ENCODE measurements around the gene FUT8. TPM values are rescaled to one million over a fixed set of nuclear protein-coding genes. Genes with fewer than 3 reads are reported as not detected.
"Not testable (repeated sequence)": the region's sequence is repeated elsewhere in the genome, so short reads cannot be mapped to it uniquely, and the experiment has no call there.

The FUT8 gene
- total and polyA plus RNA-seq, 2 donors (not counting 1 experiment from before 2014, with no cell fraction given): 13.2 to 91.8 TPM

- peaks cover 2 to 17% of the 10 kb centered on the region in 2 experiments for H3K36me3 ChIP-seq (replicated peaks in 1 of 2; ENCODE audit: control extremely low read depth in 1 of 2, control insufficient read depth in 1 of 2, extremely low read depth in 1 of 2, insufficient read depth in 2 of 2, low read length in 1 of 2)
- peak overlapping the region; percentile 54 for H3K27ac Mint-ChIP-seq
- H3K9me3 ChIP-seq (ENCODE audit: control extremely low read depth in 1 of 3, control insufficient read depth in 2 of 3, insufficient read depth in 1 of 3, low read length in 2 of 3): peaks cover 0 to 5% (median 0%) of the 10 kb centered on the region in 3 donors
- H3K27ac ChIP-seq (ENCODE audit: low read length in 2 of 2): peak overlapping the region in 1 of 2 donors; percentile 70
- no peaks in the 10 kb centered on the region for H4K20me1 ChIP-seq (ENCODE audit: control insufficient read depth, insufficient read depth, low read length, poor library complexity, severe bottlenecking)
- ATAC-seq (ENCODE audit: low read depth) (no peak), DNase-seq (no peak)
- ChIA-PET POLR2A (no interaction called here), CTCF (no interaction called here)
- WGBS (ENCODE audit: insufficient coverage): 49% methylated on average over 2 of the region's 3 CpGs
- H3K4me2 ChIP-seq (replicated peaks; ENCODE audit: low read depth, low read length, poor library complexity, severe bottlenecking): peak overlapping the region; percentile 41
- no peaks in the 10 kb centered on the region for H3K27me3 ChIP-seq (replicated peaks in 1 of 4; ENCODE audit: control extremely low read depth in 1 of 4, control insufficient read depth in 3 of 4, insufficient read depth in 4 of 4, low read length in 3 of 4)
- H3K9me3 Mint-ChIP-seq (ENCODE audit: insufficient read depth): no peaks in the 10 kb centered on the region
- TF ChIP-seq CTCF (IDR thresholded peaks at IDR 0.05): no peak
- no peak for TF ChIP-seq EZH2 (IDR thresholded peaks at IDR 0.05; ENCODE audit: borderline replicate concordance, insufficient read depth, low read depth, low read length, poor library complexity, severe bottlenecking)
- intact Hi-C loops (cut with micrococcal nuclease): loop anchor here (5.0 kb wide), 1 partner anchor 45 kb away; no protein-coding TSS in a partner anchor
- H3K4me3 ChIP-seq (ENCODE audit: control extremely low read depth in 1 of 5, extremely low read depth in 1 of 5, insufficient read depth in 1 of 5, low read depth in 2 of 5, low read length in 4 of 5): no peak overlapping the region
- peaks cover 53% of the 10 kb centered on the region for H3K4me1 Mint-ChIP-seq
- peak overlapping the region; percentile 49 for H3K4me3 Mint-ChIP-seq
- H3K27me3 Mint-ChIP-seq: no peaks in the 10 kb centered on the region
- H3K79me2 ChIP-seq (ENCODE audit: control insufficient read depth, insufficient read depth, low read length): peaks cover 47% of the 10 kb centered on the region
- peak overlapping the region; percentile 15 for H3K9ac ChIP-seq (ENCODE audit: low read length)
- no peak overlapping the region for H2AFZ ChIP-seq (ENCODE audit: insufficient read depth, low read depth, low read length, poor library complexity, severe bottlenecking)
- peaks cover 16 to 22% of the 10 kb centered on the region in 2 donors for H3K4me1 ChIP-seq (ENCODE audit: control insufficient read depth in 2 of 2, insufficient read depth in 2 of 2, low read length in 2 of 2)
These were observed 49.9 kb downstream of the FUT8 start for GRCh38 chr14:65462411-65462810.

- no peaks in the 10 kb centered on the region for H3K27me3 Mint-ChIP-seq
- Histone ChIP-seq H3K9me3 (ENCODE audit: control extremely low read depth in 1 of 3, control insufficient read depth in 2 of 3, insufficient read depth in 1 of 3, low read length in 2 of 3) (no peaks in the 10 kb centered on the region), H3K4me2 (replicated peaks; ENCODE audit: low read depth, low read length, poor library complexity, severe bottlenecking) (no peak overlapping the region), H4K20me1 (ENCODE audit: control insufficient read depth, insufficient read depth, low read length, poor library complexity, severe bottlenecking) (peaks cover 22% of the 10 kb centered on the region), H3K27ac (ENCODE audit: low read length in 2 of 2) (no peak overlapping the region), H3K27me3 (replicated peaks in 1 of 4; ENCODE audit: control extremely low read depth in 1 of 4, control insufficient read depth in 3 of 4, insufficient read depth in 4 of 4, low read length in 3 of 4) (no peaks in the 10 kb centered on the region), H3K36me3 (replicated peaks in 1 of 2; ENCODE audit: control extremely low read depth in 1 of 2, control insufficient read depth in 1 of 2, extremely low read depth in 1 of 2, insufficient read depth in 2 of 2, low read length in 1 of 2) (peaks cover 2 to 18% of the 10 kb centered on the region in 2 experiments), H3K4me3 (ENCODE audit: control extremely low read depth in 1 of 5, extremely low read depth in 1 of 5, insufficient read depth in 1 of 5, low read depth in 2 of 5, low read length in 4 of 5) (no peak overlapping the region), H3K4me1 (ENCODE audit: control insufficient read depth in 2 of 2, insufficient read depth in 2 of 2, low read length in 2 of 2) (peaks cover 28 to 33% of the 10 kb centered on the region in 2 donors), H3K79me2 (ENCODE audit: control insufficient read depth, insufficient read depth, low read length) (peaks cover 79% of the 10 kb centered on the region), H3K9ac (ENCODE audit: low read length) (no peak overlapping the region), H2AFZ (ENCODE audit: insufficient read depth, low read depth, low read length, poor library complexity, severe bottlenecking) (no peak overlapping the region)
- ChIA-PET CTCF (no interaction called here), POLR2A (interaction anchor here (0.5 to 0.9 kb wide), 2 partner anchors 27 to 36 kb away, joined by 3 to 6 read pairs; no protein-coding TSS in a partner anchor)
- no peak overlapping the region for H3K27ac Mint-ChIP-seq
- TF ChIP-seq EZH2 (IDR thresholded peaks at IDR 0.05; ENCODE audit: borderline replicate concordance, insufficient read depth, low read depth, low read length, poor library complexity, severe bottlenecking) (no peak), CTCF (IDR thresholded peaks at IDR 0.05) (no peak)
- H3K4me1 Mint-ChIP-seq: peaks cover 65% of the 10 kb centered on the region
- no CpG with 5 or more reads among the region's 1 CpG for WGBS (ENCODE audit: insufficient coverage)
- ATAC-seq (ENCODE audit: low read depth) (no peak), DNase-seq (no peak)
- intact Hi-C loops (cut with micrococcal nuclease): no loop called here
- no peak overlapping the region for H3K4me3 Mint-ChIP-seq
- no peaks in the 10 kb centered on the region for H3K9me3 Mint-ChIP-seq (ENCODE audit: insufficient read depth)
These were observed 53.1 kb downstream of the FUT8 start for GRCh38 chr14:65465584-65465983.

- H3K27ac ChIP-seq (ENCODE audit: low read length in 2 of 2); H3K9me3 Mint-ChIP-seq (ENCODE audit: insufficient read depth); ATAC-seq (ENCODE audit: low read depth); H3K4me3 Mint-ChIP-seq; H3K4me2 ChIP-seq (replicated peaks; ENCODE audit: low read depth, low read length, poor library complexity, severe bottlenecking); DNase-seq; H2AFZ ChIP-seq (ENCODE audit: insufficient read depth, low read depth, low read length, poor library complexity, severe bottlenecking); intact Hi-C loops (cut with micrococcal nuclease); H3K4me3 ChIP-seq (ENCODE audit: control extremely low read depth in 1 of 5, extremely low read depth in 1 of 5, insufficient read depth in 1 of 5, low read depth in 2 of 5, low read length in 4 of 5); H3K27ac Mint-ChIP-seq; H3K27me3 Mint-ChIP-seq; H3K27me3 ChIP-seq (replicated peaks in 1 of 4; ENCODE audit: control extremely low read depth in 1 of 4, control insufficient read depth in 3 of 4, insufficient read depth in 4 of 4, low read length in 3 of 4); H3K9me3 ChIP-seq (ENCODE audit: control extremely low read depth in 1 of 3, control insufficient read depth in 2 of 3, insufficient read depth in 1 of 3, low read length in 2 of 3); POLR2A ChIA-PET; H3K9ac ChIP-seq (ENCODE audit: low read length); CTCF ChIA-PET: not testable (repeated sequence)
- 96% methylated on average over 6 of the region's 8 CpGs for WGBS (ENCODE audit: insufficient coverage)
- Histone ChIP-seq H3K79me2 (ENCODE audit: control insufficient read depth, insufficient read depth, low read length) (peaks cover 95% of the 10 kb centered on the region), H4K20me1 (ENCODE audit: control insufficient read depth, insufficient read depth, low read length, poor library complexity, severe bottlenecking) (peaks cover 38% of the 10 kb centered on the region), H3K36me3 (replicated peaks in 1 of 2; ENCODE audit: control extremely low read depth in 1 of 2, control insufficient read depth in 1 of 2, extremely low read depth in 1 of 2, insufficient read depth in 2 of 2, low read length in 1 of 2) (peaks cover 0 to 15% of the 10 kb centered on the region in 2 experiments), H3K4me1 (ENCODE audit: control insufficient read depth in 2 of 2, insufficient read depth in 2 of 2, low read length in 2 of 2) (peaks cover 22 to 28% of the 10 kb centered on the region in 2 donors)
- peaks cover 59% of the 10 kb centered on the region for H3K4me1 Mint-ChIP-seq
These were observed 55.4 kb downstream of the FUT8 start for GRCh38 chr14:65467926-65468325.
